GM18498 (cell line): Measurements from ENCODE around the gene MAN1C1.
A peak's percentile ranks its signal among the peaks of the same experiment; 100 is the strongest.

ENCODE experiments used
- ATAC-seq: cut with Tn5 transposase; IDR thresholded peaks from one replicate; pipeline ENCODE4 v1.9.1; 2021; ENCODE audit warnings: mild to moderate bottlenecking, moderate library complexity; ENCODE audit not compliant: unreplicated experiment

The MAN1C1 gene

DNA sequence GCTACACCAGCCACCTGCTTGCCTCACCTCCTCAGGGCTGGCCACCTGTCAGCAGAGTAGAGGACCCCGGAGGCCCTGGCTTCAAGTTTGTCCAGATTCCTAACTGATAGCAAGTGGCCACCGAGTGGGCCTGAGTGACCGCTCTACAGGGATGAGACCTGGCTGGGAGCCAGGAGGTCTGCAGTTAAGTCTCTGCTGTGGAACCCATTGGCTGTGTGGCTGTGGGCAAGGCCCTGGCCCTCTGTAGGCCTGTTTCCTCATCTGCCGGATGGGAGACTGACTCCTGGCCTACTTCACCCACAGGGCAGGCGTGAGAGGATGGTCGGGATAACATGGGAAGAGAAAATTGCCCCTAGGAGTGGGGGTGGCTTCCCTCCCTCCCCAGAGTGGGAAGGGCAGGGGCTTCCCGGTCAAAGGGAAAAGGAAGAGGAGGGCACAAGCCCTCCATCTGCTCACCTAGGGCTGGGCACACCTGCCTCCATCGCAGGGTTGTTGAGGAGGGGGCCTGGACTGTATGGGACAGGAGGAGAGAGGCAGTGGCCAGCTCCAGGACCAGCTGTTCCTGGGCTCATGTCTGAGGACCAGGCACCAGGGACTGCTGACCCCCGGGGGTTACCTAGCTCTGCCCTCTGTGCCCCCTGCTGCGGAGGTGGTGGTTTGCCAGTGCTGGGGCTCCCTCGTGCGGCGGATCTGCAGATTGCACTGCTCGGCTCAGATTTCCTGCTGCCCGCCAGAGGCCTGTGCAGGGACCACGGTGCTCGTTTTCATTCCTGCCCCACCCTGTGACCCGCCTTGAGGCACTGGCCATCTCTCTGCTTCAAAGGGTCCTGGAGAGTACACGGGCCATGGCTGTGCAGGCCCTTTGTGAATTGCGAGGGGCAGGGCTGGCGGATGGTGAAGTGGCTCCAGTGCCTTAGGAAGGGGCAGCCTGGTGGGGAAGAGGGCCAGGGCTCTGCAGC is 194.0 kb downstream of the MAN1C1 start:
- no peak for ATAC-seq

DNA sequence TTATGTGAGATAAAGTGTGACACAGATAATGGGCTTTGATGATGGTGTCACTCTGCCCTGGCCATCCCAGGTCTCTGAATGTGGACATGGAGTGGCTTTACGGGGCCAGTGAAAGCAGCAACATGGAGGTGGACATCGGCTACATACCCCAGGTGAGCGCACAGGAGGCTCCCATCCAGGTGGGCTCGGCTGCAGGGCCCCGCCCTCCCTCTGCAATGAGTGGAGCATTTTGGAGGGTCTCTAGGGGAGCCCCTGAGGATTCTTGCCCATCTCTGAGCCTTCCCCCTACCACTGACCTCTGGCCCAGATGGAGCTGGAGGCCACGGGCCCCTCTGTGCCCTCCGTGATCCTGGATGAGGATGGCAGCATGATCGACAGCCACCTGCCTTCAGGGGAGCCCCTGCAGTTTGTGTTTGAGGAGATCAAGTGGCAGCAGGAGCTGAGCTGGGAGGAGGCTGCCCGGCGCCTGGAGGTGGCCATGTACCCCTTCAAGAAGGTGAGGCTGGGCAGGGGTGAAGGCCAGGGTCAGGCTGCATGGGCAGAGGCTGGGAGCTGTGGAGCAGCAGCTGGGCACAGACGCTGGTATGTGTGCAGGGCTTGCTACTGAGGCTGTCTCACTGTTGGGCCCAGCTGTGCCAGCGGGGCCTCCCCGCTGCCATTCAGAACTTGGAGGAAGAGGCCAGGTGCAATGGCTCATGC is 194.9 kb downstream of the MAN1C1 start:
- ATAC-seq: no peak

GRCh38 chr1:25813071-25813733 is 196.6 kb downstream of the MAN1C1 start:
- no peak for ATAC-seq

GRCh38 chr1:25813734-25814471 is 197.3 kb downstream of the MAN1C1 start:
- ATAC-seq: no peak

GRCh38 chr1:25814549-25815087 is 198.0 kb downstream of the MAN1C1 start:
- ATAC-seq: no peak

DNA sequence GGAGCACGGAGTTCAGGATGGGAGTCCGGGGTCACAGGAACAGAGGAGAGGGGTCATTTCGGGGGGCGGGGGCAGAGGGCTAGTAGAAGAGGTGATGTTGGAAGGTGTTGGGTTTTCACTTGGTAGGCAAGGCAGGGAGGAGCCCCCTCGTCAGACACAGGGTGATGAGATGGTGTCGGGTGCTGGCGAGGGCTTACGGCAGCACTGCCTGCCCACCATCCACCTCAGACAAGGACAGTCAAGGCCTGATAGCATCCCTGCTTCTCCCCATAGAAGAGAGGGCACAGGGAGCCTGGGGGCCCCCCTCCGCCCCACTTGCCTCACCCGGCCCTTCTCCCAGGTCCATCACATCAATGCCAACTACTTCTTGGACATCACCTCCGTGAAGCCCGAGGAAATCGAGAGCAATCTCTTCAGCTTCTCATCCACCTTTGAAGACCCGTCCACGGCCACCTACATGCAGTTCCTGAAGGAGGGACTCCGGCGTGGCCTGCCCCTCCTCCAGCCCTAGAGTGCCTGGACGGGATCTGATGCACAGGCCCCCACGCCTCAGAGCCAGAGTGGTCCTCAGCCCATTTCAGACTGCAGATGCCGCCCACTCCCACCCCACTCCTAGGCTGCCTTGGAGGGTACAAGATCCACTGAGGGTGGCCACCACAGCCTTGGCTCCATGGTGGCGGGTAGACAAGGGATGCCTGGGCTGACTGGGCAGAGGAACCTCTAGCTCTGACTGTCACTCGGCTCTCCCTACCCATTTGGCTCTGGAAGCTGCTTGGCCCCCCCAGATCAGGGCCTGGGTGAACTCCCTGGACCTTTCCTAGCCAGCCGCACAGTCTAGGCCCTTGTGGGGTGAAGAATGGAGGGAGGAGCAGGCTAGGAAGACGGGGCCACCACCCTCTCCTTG is 198.9 kb downstream of the MAN1C1 start:
- ATAC-seq: no peak

- no peak for ATAC-seq
These were observed 199.6 kb downstream of the MAN1C1 start for GRCh38 chr1:25816112-25816718.

- no peak for ATAC-seq
These were observed 201.4 kb downstream of the MAN1C1 start for GRCh38 chr1:25817840-25818501.

DNA sequence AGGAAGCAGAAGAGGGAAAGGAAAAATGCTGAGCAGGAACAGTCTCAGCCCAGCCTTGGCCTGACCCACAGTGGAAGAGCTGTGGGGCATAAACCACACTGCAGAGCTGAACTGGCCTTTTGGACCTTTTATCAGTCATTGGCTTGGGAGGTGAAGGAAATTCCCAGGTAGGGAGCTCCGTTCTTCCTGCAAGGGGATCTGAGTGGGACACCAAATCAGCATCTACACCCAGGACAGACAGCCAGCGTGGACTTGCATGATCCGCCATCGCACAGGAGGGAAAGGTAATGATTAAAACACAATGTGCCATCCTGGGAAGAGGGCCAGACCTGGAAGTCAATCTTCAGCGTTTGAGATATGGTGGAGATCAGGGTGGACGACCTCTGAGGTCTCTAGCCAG is 202.0 kb downstream of the MAN1C1 start:
- no peak for ATAC-seq

DNA sequence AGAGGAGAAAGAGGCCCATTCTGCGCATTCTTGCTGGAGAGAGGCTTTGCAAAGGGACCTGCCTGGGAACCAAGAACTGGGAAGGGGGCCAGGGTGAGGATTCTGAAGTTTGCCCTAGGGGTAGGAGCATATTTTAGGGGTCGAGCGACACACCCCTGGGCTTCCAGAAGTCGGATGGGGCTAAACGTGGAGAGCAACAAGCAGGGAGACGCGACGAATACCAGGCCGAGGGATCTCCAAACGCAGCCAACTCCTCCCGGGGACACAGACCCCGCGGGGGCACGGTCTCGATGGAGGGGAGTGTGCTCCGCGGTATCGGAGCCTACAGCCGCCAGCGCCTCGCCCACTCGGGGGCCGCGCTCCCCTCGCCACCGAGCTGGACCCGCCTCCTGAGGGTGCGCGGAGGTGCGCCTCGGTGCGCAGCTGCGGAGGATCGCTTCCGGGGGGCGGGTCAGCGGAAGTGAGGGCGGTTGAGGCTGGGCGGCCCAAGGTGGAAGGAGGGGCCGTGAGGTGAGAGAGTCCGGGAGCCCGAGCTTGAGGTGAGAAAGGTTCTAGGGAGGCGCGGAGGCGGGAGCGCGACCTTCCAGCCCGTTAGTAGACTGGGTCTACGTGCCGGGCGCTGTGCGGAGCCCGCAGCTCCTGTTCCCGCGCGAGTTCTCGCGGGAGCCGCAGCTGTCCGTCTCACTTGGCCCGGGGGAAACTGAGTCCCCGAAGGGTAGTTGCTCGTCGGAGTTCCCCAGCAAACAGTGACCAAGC is 203.1 kb downstream of the MAN1C1 start, which contains the start of gene MTFR1L:
TSS of gene MTFR1L (plus strand) at position 464 of the 756 bp plus-strand sequence. CDS start 3,151 bp downstream, outside the sequence.
- ATAC-seq: peak; percentile 84

DNA sequence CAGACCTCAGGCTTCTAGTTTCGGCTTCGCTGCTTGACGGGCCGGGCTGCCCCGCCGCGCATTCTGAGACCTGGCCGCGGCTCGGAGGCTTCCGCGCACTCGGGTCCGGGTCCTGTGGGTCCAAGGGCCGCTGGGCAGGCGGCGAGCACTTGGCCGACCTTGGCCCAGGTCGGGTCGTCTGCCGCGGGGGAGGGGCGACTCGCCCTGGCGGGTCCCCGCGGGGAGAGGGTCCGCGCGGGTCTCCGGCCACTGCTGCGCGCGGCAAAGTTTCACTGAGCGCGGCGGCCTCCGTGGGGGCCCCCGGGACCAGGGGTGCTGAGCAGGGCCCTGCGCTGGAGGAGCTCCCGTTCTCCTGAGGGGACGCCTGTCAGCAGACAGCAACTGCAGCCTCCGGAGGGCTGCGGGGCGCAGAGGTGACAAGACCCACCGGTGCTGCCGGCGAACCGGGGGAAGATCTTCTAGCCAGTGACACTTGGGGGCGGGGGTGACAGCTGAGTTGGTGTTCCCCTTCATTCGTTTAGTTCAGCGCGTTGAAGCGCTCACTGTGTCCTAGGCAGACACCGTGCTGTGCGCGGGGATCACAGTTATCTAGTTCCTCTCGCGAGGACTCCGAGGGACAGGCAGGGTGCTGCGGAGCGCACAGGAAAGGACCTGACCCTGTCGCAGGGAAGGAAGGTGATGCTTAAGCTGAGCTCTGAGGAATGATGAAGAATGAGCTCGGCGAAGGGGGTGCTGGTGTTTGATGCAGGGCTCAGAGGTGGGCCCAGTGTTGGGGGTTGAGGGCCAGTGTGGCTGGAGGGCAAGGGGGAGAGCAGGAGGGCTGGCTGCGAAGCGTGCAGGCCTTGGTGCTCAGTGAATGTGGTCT is 203.9 kb downstream of the MAN1C1 start:
- ATAC-seq: peak; percentile 55

GRCh38 chr1:25821112-25821476 is 204.5 kb downstream of the MAN1C1 start:
- ATAC-seq: no peak

- no peak for ATAC-seq
These were observed 205.1 kb downstream of the MAN1C1 start for GRCh38 chr1:25821630-25822091.

DNA sequence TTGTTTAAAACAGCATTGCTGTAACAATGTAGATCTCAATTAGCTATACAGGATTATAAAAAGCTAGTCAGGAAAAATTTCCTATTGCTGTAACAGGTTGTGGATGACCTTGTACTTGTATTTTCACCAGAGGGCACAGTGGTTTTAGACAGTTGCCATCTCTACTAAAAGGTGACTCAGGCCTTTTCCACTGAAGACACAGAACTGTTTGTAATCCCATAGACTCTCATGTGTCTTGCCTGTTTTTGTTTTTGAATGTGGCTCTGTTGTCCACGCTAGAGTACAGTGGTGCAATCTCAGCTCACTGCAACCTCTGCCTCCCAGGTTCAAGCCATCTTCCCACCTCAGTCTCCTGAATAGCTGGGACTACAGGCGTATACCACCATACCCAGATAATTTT is 209.0 kb downstream of the MAN1C1 start:
- ATAC-seq: no peak

DNA sequence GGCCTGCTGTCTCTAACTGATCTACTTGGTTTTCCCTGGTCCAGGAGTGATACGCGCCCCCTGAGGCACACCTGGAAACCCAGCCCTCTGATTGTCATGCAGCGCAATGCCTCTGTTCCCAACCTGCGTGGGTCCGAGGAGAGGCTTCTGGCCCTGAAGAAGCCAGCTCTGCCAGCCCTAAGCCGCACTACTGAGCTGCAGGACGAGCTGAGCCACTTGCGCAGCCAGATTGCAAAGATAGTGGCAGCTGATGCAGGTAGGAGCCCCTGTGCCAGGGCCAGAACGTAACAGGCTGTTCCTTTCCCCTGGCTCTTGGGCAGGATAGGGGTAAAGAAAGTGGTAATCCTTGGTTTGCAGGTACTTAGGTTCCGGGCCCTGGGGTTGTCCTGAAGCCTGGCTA is 210.0 kb downstream of the MAN1C1 start:
- ATAC-seq: no peak

- ATAC-seq: no peak
These were observed 211.9 kb downstream of the MAN1C1 start for GRCh38 chr1:25828491-25828890.

GRCh38 chr1:25829046-25829445 is 212.5 kb downstream of the MAN1C1 start:
- no peak for ATAC-seq
